GM12891 (cell line): ENCODE measurements around the gene CYFIP2.

Experiments
- POLR2A ChIP-seq: IDR thresholded peaks from 2 replicates; pipeline ENCODE4 v1.6.1; 2011; ENCODE audit warnings: low read depth, low read length, control low read depth
- POLR2AphosphoS5 ChIP-seq: IDR thresholded peaks from 2 replicates; pipeline ENCODE4 v1.6.1; 2011; ENCODE audit warnings: low read depth, low read length, control low read depth
- TAF1 ChIP-seq: IDR thresholded peaks from 2 replicates; pipeline ENCODE4 v1.6.1; 2011; ENCODE audit warnings: low read depth, low read length, control low read depth

- TF ChIP-seq POLR2A (no peak), TAF1 (no peak), POLR2AphosphoS5 (no peak)
Measured at GRCh38 chr5:157370967-157371366, 105.0 kb downstream of the CYFIP2 start.
